Ureter (tissue), 1 donor: ENCODE measurements around the gene PPT2. TPM values are rescaled to one million over a fixed set of nuclear protein-coding genes. Genes with fewer than 3 reads are reported as not detected.
"Not testable (repeated sequence)": the region's sequence is repeated elsewhere in the genome, so short reads cannot be mapped to it uniquely, and the experiment has no call there.

Experiments
- DNase-seq: peaks from one replicate; pipeline ENCODE4 v3.0.0-alpha.2; 2020; ENCODE audit warnings: low spot score
- total RNA-seq: library from RNA; stranded (reverse); gene quantifications from one replicate; pipeline ENCODE4 v1.2.4, GENCODE V29; 2023
- donor health status: DM: yes; HTN: yes; CAD: no.

The PPT2 gene
- total RNA-seq, 1 donor from 2014 or later = 19.0 TPM

GRCh38 chr6:32189069-32189741, 35.3 kb downstream of the PPT2 start:
- DNase-seq = no peak

DNA sequence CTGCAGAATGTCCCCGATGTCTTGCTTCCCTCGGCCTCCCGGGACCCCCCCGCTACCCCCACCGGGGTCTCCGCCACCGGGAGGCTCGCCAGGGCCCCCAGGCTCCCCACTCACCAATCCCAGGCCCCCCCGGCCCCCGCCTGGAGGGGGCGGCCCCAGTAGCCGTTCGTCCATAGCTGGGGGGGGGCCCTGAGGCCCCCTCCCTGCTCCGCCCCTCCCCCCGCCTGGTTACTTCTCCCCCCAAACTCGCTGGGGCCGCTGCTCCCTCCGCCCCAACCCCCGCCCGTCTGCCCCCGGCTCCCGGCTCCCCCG, 35.8 kb downstream of the PPT2 start:
- no peak for DNase-seq

DNA sequence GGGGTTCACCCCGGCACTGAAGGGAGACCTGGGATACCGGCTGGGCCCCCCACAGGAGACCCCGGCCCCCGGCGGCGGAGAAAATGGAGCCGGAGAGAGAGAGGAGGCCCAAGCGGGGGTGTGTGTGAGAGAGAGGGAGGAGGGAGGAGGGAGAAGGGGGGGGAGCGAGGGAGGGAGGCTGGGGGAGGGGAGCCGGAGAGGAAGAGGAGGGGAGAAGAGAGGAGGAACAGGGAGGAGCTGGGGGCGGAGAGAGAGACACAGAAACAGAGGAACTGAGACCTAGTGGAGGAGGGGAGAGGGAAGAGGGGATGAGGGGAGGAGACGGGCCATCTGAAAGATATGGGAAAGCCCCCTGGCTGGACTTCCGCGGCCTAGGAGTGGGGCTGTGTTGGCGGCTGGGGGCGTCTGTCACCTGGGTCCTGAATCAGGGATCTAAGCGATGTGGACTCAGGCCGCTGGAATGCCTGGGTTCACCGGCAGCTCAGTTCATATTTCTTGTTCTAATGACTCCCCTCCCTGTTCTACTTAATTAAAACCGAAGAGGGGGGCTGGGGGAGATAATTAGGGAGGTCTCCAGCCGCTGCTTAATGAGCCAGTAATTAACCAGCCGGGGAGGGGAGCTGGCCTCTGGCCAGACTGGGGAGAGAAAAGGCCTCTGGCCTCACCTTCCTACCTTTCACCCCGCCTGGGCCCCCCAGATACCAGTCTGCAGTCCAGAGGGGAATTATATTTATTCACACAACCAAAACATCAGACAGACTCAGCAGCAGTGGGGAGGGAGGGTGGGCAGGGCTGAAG, 36.3 kb downstream of the PPT2 start, which contains the start of gene PBX2:
Gene PBX2, minus strand, starts transcription at position 149 of the 798 bp plus-strand sequence. CDS start 287 bp downstream, outside the sequence.
- peak; percentile 96 for DNase-seq

GRCh38 chr6:32190911-32191677, 37.2 kb downstream of the PPT2 start:
- DNase-seq = no peak

GRCh38 chr6:32191696-32192607, 38.0 kb downstream of the PPT2 start:
- DNase-seq = no peak

DNA sequence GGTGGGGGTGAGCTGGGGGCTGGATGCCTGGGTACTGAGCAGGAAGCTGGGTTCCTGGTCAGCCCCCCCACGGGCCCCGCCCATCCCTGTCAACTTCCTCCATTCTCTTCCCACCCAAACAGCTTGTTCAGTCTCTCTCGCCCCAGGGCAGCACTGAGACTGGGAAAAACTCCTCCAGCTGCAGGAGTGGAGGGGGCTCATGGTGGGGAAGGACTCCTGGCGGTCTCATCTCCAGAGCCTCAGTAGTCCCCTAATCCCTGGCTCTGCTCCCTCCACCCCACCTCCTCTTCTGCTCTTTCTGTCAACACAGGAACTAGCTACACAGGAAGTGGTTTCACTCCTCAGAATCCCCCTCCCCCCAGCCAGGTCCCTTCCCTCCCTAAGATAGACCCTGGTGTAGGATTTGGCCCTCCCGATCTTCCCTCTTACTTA, 38.7 kb downstream of the PPT2 start, which contains the start of gene GPSM3:
Gene GPSM3, minus strand, starts transcription at position 36 of the 432 bp plus-strand sequence. CDS start 130 bp downstream, outside the sequence.
- DNase-seq = peak; percentile 75

GRCh38 chr6:32193096-32193495, 39.2 kb downstream of the PPT2 start:
- DNase-seq = not testable (repeated sequence)

GRCh38 chr6:32194388-32194787, 40.4 kb downstream of the PPT2 start:
- DNase-seq = no peak

DNA sequence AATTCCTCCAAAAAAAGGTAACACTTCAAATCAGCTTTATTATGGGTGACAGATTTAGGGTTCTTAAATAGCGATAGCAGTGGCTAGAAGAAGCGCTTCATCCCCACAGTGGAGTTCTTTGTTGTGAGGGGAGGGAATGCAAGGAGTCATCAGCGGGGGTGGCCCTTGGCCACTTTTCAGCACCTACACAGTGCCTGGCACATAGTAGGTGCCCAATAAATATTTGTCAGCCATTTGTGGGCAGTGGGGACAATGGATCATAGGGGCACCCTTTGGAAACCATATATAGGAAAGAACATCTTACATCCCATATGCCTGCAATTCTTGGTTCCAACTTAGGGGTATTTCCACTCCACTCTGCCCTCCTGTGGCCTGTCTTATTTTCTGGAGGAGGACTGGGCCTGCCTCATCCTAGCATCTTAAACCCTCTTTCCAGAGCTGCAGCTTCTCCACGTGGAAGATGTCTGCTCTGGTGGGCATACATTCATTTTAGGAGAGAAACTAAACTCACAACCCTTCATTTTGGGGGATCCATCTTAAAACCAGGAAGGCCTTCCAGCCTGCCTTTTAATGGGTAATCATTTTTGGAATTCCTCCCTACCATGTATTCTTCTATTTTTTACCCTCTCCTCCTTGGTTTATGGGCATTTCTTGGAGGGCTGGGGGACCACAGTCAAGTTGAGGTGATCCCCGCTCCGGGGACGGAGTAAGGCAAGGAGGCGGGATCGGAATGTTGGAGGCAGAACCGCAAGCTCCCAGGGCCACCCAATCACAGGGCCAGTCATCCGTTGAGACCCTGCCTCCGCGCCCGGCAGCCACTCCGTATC, 41.1 kb downstream of the PPT2 start:
- no peak for DNase-seq

- peak; percentile 100 for DNase-seq
Observed at GRCh38 chr6:32195652-32195901, 41.6 kb downstream of the PPT2 start.

DNA sequence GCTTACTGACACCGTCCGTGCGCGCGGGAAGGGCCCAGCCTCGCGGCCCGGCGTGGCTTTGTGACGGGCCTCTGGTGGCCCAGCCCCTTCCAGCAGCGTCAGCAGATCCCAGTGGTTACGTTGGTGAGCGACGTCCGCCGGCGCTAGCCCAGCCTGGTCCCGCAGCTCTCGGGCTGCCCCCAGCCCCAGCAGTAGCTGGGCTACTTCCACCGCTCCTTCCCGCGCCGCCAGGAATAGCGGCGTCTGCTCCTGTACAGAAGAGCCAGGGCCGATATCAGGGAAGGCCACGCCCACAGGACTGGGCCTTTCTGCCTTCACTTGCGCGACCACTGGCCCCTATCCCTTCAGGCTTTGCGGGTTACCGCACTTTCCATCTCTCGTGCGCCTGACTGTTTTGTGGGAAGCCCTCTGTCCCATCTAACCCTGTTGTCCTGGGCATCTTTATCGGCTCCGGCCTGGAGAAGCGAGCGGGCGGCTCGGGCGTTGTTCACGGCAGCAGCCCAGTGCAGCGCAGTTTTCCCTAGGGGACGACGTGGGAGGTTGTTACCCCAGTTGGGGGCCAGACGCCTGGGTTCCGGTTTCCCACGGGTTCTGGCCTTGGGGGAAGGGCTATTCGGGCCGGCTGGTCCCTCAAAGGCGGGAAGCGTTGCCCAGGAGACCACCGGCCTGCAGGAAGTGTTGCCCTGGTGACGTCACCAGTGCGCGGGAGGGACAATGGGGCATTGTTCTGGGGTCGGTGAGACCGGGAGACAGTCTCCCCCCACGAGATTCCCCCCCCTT, 42.2 kb downstream of the PPT2 start:
- peak; percentile 90 for DNase-seq

DNA sequence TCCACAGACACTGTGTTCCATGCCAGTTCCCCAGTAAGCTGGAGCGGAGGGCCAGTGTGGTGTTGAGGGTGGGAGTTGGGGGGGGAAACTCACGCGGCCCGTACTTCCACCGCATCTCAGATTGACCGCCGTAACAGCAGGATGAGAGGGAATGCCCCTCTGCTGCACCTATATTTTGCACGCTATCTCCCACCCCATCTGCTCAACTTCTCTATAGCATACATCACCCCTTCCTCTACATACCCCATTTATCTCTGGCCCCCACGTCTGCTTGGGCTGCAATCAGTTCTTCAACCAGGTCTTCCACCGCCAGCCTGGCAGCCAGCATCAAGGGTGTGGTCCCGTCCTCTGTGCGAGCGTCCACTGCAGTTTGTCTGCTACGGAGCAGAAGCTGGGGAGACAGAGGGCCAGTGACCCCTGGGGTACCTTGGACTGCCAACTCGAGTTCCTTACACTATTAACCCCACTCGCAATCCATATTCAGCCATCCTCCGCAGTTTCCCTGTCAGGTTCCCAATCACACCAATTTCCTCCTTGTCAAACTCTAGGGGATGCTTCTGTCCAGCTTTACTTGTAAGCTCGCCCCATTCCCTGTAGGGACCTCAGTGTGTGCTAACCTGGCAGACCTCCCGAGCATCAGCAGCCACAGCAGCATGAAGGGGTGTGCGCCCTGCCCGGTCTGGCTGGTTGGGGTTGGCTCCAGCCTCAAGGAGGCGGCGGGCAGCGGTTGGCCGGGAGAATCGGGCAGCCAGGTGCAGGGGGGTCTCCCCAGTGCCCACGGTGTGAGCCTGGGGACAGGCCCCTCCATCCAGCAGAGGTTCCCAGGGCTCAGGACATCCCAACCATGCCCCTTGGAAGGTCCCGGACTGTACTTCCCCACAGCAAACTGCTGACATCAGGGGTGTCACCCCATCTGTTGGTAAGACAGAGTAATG, 43.0 kb downstream of the PPT2 start:
- DNase-seq = no peak

DNA sequence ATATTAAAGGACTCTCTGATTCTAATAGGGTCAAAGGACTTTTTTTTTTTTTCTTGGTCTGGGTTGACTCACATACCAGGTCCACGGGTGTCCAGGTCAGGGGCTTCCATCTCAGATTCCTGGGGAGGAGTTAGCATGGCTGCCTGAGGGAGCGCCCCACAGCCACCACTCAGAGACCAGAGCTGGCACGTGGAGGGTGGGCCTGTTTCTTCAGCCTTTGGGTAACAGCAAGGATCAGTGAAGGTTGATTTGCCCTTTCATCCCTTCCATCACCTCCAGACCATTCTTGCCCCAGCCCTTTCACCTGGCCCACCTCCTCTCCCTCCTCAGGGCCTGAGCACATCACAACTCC, 44.4 kb downstream of the PPT2 start:
- DNase-seq = no peak

GRCh38 chr6:32198866-32199265, 44.9 kb downstream of the PPT2 start:
- DNase-seq = no peak

- no peak for DNase-seq
Observed at GRCh38 chr6:32200711-32201475, 47.0 kb downstream of the PPT2 start.

GRCh38 chr6:32202186-32202585, 48.2 kb downstream of the PPT2 start:
- DNase-seq = no peak

GRCh38 chr6:32203426-32204267, 49.7 kb downstream of the PPT2 start:
- DNase-seq = no peak
